ENCODE results near the gene FBXW11.

Gene FBXW11

GRCh38 chr5:171954721-171955120 is 51.7 kb downstream of the FBXW11 start:
- no peak for DNase-seq (ENCODE audit: low read depth in 1 of 2, low spot score in 1 of 2)
- H3K4me3 ChIP-seq (replicated peaks; ENCODE audit: insufficient read depth, low read length), result no peak overlapping the region
- TF ChIP-seq POLR2AphosphoS5 (IDR thresholded peaks at IDR 0.05; ENCODE audit: low read depth) (no peak), GABPA (IDR thresholded peaks at IDR 0.05; ENCODE audit: low read depth) (no peak), CTCF (IDR thresholded peaks at IDR 0.05; ENCODE audit: insufficient read depth, low read length) (no peak), SPI1 (IDR thresholded peaks at IDR 0.05; ENCODE audit: borderline replicate concordance, low read depth) (no peak)
- TF ChIP-seq, protein P1, sequence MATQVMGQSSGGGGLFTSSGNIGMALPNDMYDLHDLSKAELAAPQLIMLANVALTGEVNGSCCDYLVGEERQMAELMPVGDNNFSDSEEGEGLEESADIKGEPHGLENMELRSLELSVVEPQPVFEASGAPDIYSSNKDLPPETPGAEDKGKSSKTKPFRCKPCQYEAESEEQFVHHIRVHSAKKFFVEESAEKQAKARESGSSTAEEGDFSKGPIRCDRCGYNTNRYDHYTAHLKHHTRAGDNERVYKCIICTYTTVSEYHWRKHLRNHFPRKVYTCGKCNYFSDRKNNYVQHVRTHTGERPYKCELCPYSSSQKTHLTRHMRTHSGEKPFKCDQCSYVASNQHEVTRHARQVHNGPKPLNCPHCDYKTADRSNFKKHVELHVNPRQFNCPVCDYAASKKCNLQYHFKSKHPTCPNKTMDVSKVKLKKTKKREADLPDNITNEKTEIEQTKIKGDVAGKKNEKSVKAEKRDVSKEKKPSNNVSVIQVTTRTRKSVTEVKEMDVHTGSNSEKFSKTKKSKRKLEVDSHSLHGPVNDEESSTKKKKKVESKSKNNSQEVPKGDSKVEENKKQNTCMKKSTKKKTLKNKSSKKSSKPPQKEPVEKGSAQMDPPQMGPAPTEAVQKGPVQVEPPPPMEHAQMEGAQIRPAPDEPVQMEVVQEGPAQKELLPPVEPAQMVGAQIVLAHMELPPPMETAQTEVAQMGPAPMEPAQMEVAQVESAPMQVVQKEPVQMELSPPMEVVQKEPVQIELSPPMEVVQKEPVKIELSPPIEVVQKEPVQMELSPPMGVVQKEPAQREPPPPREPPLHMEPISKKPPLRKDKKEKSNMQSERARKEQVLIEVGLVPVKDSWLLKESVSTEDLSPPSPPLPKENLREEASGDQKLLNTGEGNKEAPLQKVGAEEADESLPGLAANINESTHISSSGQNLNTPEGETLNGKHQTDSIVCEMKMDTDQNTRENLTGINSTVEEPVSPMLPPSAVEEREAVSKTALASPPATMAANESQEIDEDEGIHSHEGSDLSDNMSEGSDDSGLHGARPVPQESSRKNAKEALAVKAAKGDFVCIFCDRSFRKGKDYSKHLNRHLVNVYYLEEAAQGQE (IDR thresholded peaks at IDR 0.05; ENCODE audit: insufficient replicate concordance, low read depth), result no peak
- no peaks in the 10 kb centered on the region for H3K27me3 ChIP-seq (ENCODE audit: insufficient read depth, poor library complexity, severe bottlenecking)
- H3K27ac ChIP-seq (replicated peaks), result no peak overlapping the region

DNA sequence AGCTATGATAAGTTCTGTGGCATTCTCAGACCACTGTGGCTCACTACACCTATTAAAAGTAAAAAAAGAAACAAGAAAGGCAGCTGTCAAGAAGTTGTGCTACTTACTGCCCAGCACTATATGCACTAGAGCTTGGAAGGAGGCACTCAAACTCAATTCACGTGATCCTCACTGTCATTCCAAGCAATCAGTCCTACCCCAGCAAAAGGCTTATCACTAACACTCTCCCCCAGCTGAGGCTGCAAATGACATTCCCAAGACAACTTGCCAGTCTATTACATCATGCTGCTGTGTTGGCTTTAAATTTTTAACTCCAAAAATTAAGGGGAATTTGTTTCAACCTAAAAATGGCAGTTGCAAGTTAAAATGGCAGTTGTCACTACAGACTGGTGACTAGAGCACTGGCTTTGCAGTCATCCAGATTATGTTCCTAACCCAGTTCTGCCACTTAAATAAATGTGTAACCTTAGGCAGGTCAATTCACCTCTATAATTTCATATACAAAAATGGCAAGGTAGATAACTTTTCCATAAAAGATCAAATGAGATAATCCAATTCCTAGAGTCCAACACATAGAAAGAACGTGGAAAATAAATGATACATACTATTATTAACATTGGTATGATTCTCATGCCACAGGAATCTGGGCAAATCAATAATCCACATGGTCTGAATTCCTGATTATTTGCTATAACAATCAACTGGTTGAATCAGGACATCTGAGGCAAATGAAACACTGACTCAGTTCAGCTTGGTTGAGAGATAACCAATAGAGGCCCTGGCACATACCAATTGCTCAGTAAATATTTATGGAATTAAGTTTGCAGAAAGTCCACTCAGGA is 52.4 kb downstream of the FBXW11 start:
- H3K27me3 ChIP-seq (ENCODE audit: insufficient read depth, poor library complexity, severe bottlenecking), result no peaks in the 10 kb centered on the region
- TF ChIP-seq GABPA (IDR thresholded peaks at IDR 0.05; ENCODE audit: low read depth) (no peak), SPI1 (IDR thresholded peaks at IDR 0.05; ENCODE audit: borderline replicate concordance, low read depth) (no peak), POLR2AphosphoS5 (IDR thresholded peaks at IDR 0.05; ENCODE audit: low read depth) (no peak), CTCF (IDR thresholded peaks at IDR 0.05; ENCODE audit: insufficient read depth, low read length) (no peak)
- TF ChIP-seq, protein P1 (IDR thresholded peaks at IDR 0.05; ENCODE audit: insufficient replicate concordance, low read depth), result no peak
- DNase-seq (ENCODE audit: low read depth in 1 of 2, low spot score in 1 of 2), result no peak
- no peak overlapping the region for H3K27ac ChIP-seq (replicated peaks)
- no peak overlapping the region for H3K4me3 ChIP-seq (replicated peaks; ENCODE audit: insufficient read depth, low read length)

DNA sequence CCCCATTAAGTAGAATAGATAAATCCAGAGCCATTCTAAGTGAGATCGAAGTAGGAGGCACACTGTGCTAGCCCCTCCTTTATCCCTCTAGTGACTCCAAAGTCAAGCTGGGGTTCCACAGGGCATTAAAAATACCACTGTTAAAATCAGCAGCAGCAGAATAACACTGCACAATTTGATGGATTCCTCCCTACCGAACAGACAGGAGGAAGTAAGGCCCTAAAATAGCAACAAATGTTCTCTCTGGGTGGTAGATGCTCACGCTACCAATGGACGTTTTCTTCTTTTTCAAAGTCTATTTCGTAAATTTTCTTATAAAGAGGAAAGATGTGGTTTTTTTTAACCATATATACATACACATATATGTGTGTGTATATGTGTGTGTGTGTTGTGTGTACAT is 54.4 kb downstream of the FBXW11 start:
- DNase-seq (ENCODE audit: low read depth in 1 of 2, low spot score in 1 of 2), result no peak
- TF ChIP-seq SPI1 (IDR thresholded peaks at IDR 0.05; ENCODE audit: borderline replicate concordance, low read depth) (no peak), GABPA (IDR thresholded peaks at IDR 0.05; ENCODE audit: low read depth) (no peak), POLR2AphosphoS5 (IDR thresholded peaks at IDR 0.05; ENCODE audit: low read depth) (no peak), CTCF (IDR thresholded peaks at IDR 0.05; ENCODE audit: insufficient read depth, low read length) (no peak)
- TF ChIP-seq, protein P1 (IDR thresholded peaks at IDR 0.05; ENCODE audit: insufficient replicate concordance, low read depth), result no peak
- Histone ChIP-seq H3K27ac (replicated peaks) (no peak overlapping the region), H3K4me3 (replicated peaks; ENCODE audit: insufficient read depth, low read length) (no peak overlapping the region), H3K27me3 (ENCODE audit: insufficient read depth, poor library complexity, severe bottlenecking) (no peaks in the 10 kb centered on the region)
